A549 (cell line): ENCODE results near the gene OSR1.

ENCODE experiments used
- BCL3 ChIP-seq: fragments of >200 bp; sonication (Bioruptor Twin); formaldehyde crosslinking; IDR thresholded peaks from 3 replicates; pipeline ENCODE4 v1.6.1; 2016
- CHD4 ChIP-seq: fragments of 200-600 bp; sonication (generic); IDR thresholded peaks from 2 replicates; pipeline ENCODE4 v1.6.1; 2016; ENCODE audit warnings: antibody characterized with exemption, mild to moderate bottlenecking, borderline replicate concordance
- CTCF ChIP-seq: fragments of >200 bp; sonication (Bioruptor Twin); formaldehyde crosslinking; IDR thresholded peaks from 3 replicates; pipeline ENCODE4 v1.5.1; 2016
- EP300 ChIP-seq, 2 experiments: fragments of >200 bp; sonication (Bioruptor Twin); formaldehyde crosslinking; IDR thresholded peaks; 2 replicates in 1 of 2; 3 replicates in 1 of 2; pipeline ENCODE4 v1.6.1; 2016 to 2017
- HDAC2 ChIP-seq: fragments of 200-600 bp; sonication (generic); IDR thresholded peaks from 2 replicates; pipeline ENCODE4 v1.6.1; 2016
- MAFK ChIP-seq: fragments of 450-650 bp; IDR thresholded peaks from 2 replicates; pipeline ENCODE4 v1.6.1; 2014; ENCODE audit not compliant: partially characterized antibody
- MAX ChIP-seq: IDR thresholded peaks from 2 replicates; pipeline ENCODE4 v1.6.1; 2012
- MYC ChIP-seq: IDR thresholded peaks from 2 replicates; pipeline ENCODE4 v1.6.1; 2012; ENCODE audit warnings: mild to moderate bottlenecking, inconsistent platforms, low read length, improper control_type of control experiment, borderline replicate concordance
- NPAS2 ChIP-seq: fragments of 250-450 bp; sonication (Bioruptor Pico); IDR thresholded peaks from 2 replicates; pipeline ENCODE4 v1.8.0; 2022; ENCODE audit warnings: mild to moderate bottlenecking, moderate library complexity, borderline replicate concordance
- POLR2A ChIP-seq: IDR thresholded peaks from 2 replicates; pipeline ENCODE4 v1.6.1; 2012; ENCODE audit warnings: mild to moderate bottlenecking, low read length
- RAD21 ChIP-seq, 2 experiments: fragments of >200 bp in 1 of 2; sonication (Bioruptor Twin) in 1 of 2; formaldehyde crosslinking in 1 of 2; IDR thresholded peaks in 1 of 2; conservative IDR thresholded peaks in 1 of 2; 2 replicates in 1 of 2; 3 replicates in 1 of 2; pipeline ENCODE4 v1.6.1; 2012 to 2018; ENCODE audit warnings: inconsistent platforms in 1 of 2
- RFX5 ChIP-seq: fragments of 450-650 bp; IDR thresholded peaks from 2 replicates; pipeline ENCODE4 v1.7.1; 2014; ENCODE audit warnings: antibody characterized with exemption, mild to moderate bottlenecking, moderate library complexity

- no peak for TF ChIP-seq CTCF
- no peak for TF ChIP-seq CHD4
- TF ChIP-seq MYC = no peak
- no peak for TF ChIP-seq MAX
- no peak for TF ChIP-seq HDAC2
- TF ChIP-seq RFX5 = no peak
- TF ChIP-seq POLR2A = no peak
- no peak for TF ChIP-seq MAFK
- no peak for TF ChIP-seq RAD21 (conservative IDR thresholded peaks at IDR 0.05 in 1 of 2, IDR thresholded peaks at IDR 0.05 in 1 of 2)
- TF ChIP-seq BCL3 = no peak
- no peak for TF ChIP-seq EP300 (IDR thresholded peaks at IDR 0.05)
- no peak for TF ChIP-seq NPAS2 (CRISPR knock-in tag)
Observed at GRCh38 chr2:19327496-19327895, 30.9 kb downstream of the OSR1 start.
